ENCODE results near the gene TCF20.

Gene TCF20

DNA sequence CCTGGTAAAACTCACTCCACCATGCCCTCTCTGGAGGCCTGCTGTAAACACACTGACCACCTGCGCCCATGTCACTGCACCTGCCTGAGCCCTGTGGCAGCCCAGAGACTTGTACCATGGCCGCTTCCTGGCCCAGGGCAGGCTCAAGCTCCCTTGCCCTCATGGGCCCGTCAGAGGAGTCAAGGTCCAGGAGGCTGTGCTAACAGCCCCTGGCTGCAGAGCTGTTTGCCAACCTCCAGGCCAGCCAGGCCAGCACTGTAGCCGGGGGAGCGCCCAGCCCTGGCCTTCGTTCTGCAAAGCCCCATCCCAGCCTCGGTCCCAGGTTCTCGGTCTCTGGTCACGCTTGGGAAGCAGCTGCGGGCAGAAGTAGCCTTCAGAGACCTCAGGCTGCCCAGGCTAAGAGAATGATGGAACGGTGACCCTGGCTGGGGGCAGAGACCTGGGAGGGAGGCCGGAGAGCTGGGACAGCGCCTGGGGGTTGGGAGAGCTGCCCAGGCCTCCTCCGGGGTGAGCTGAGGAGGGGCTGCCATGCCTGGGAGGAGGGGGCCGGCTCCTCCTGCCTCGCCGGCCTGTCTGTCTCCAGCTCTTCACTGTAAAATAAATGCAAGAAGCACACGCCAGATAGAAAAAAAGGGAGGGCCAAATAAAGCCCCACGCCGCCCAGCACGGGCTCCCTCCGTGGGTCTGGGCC is 11.9 kb upstream of the TCF20 start:
- TF ChIP-seq, protein P1, sequence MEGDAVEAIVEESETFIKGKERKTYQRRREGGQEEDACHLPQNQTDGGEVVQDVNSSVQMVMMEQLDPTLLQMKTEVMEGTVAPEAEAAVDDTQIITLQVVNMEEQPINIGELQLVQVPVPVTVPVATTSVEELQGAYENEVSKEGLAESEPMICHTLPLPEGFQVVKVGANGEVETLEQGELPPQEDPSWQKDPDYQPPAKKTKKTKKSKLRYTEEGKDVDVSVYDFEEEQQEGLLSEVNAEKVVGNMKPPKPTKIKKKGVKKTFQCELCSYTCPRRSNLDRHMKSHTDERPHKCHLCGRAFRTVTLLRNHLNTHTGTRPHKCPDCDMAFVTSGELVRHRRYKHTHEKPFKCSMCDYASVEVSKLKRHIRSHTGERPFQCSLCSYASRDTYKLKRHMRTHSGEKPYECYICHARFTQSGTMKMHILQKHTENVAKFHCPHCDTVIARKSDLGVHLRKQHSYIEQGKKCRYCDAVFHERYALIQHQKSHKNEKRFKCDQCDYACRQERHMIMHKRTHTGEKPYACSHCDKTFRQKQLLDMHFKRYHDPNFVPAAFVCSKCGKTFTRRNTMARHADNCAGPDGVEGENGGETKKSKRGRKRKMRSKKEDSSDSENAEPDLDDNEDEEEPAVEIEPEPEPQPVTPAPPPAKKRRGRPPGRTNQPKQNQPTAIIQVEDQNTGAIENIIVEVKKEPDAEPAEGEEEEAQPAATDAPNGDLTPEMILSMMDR (IDR thresholded peaks at IDR 0.05) = no peak
- Mint-ChIP-seq H3K27me3 (ENCODE audit: low read depth, poor library complexity) (peaks cover 61% of the 10 kb centered on the region), H3K9me3 (no peaks in the 10 kb centered on the region), H3K4me1 (peaks cover 27% of the 10 kb centered on the region), H3K36me3 (ENCODE audit: low read depth) (no peaks in the 10 kb centered on the region), H3K4me3 (peak overlapping the region; percentile 76), H3K27ac (no peak overlapping the region)
- peak; percentile 47 for DNase-seq

DNA sequence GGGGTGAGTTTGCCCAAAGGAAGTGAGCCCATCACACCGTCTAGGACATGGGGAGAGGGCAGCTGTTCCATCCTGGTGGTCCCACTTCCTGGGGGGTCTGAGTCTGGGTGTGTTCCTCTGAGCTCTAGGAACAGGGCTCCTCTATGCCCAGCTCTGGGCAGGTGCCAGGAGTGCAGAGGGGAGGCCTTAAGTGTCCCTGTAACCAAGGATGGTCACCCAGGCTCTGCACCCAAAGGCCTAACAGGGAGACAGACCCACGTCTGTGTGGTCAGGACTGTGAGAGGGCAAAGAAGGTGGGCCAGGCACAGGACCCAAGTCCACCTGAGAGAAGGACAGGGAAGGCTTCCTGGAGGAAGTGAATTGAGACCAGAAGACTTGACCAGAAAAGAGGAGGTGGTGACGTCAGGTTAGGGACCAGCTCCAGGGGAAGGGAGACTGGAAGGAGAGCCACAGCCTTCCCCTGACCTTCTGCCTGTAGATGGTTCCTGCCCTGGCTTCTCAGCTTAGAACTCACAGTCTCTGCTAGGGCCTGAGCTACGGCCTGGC is 11.3 kb upstream of the TCF20 start:
- Mint-ChIP-seq H3K9me3 (no peaks in the 10 kb centered on the region), H3K27me3 (ENCODE audit: low read depth, poor library complexity) (peaks cover 58% of the 10 kb centered on the region), H3K27ac (no peak overlapping the region), H3K4me1 (peaks cover 27% of the 10 kb centered on the region), H3K36me3 (ENCODE audit: low read depth) (no peaks in the 10 kb centered on the region), H3K4me3 (peak overlapping the region; percentile 54)
- DNase-seq = no peak
- TF ChIP-seq, protein P1 (IDR thresholded peaks at IDR 0.05) = no peak

- H3K27me3 Mint-ChIP-seq (ENCODE audit: low read depth, poor library complexity) = peaks cover 58% of the 10 kb centered on the region
- TF ChIP-seq, protein P1 (IDR thresholded peaks at IDR 0.05) = no peak
- no peaks in the 10 kb centered on the region for H3K36me3 Mint-ChIP-seq (ENCODE audit: low read depth)
- H3K4me1 Mint-ChIP-seq = peaks cover 27% of the 10 kb centered on the region
- no peak overlapping the region for H3K27ac Mint-ChIP-seq
- DNase-seq = no peak
- H3K9me3 Mint-ChIP-seq = no peaks in the 10 kb centered on the region
- no peak overlapping the region for H3K4me3 Mint-ChIP-seq
Observed at GRCh38 chr22:42281284-42281683, 10.8 kb upstream of the TCF20 start.

- Mint-ChIP-seq H3K27ac (no peak overlapping the region), H3K36me3 (ENCODE audit: low read depth) (no peaks in the 10 kb centered on the region), H3K4me1 (peaks cover 32% of the 10 kb centered on the region), H3K4me3 (no peak overlapping the region), H3K27me3 (ENCODE audit: low read depth, poor library complexity) (peaks cover 58% of the 10 kb centered on the region), H3K9me3 (no peaks in the 10 kb centered on the region)
- DNase-seq = no peak
- TF ChIP-seq, protein P1 (IDR thresholded peaks at IDR 0.05) = no peak
Observed at GRCh38 chr22:42280836-42281235, 10.4 kb upstream of the TCF20 start.

DNA sequence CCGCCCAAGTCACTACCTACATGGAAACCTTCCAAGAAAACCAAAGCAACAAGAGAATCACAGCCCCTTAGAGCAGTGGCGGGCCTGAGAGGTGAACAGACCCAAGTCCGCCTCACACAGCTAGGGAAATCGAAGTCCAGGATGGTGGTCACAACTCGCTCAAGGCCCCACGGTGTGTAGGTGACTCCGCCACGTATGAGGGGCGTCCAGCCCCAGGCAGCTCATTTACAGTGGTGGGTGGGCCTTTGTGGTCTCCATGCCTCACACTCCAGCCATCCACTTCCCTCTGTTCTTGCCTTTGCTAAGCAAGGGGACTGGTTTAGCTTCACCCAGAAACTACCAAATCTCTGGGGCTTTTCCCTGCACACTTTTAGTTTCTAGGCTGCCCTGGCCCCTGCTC is 9.7 kb upstream of the TCF20 start:
- Mint-ChIP-seq H3K27ac (no peak overlapping the region), H3K36me3 (ENCODE audit: low read depth) (no peaks in the 10 kb centered on the region), H3K27me3 (ENCODE audit: low read depth, poor library complexity) (peaks cover 59% of the 10 kb centered on the region), H3K4me3 (no peak overlapping the region), H3K4me1 (peaks cover 32% of the 10 kb centered on the region), H3K9me3 (no peaks in the 10 kb centered on the region)
- DNase-seq = no peak
- TF ChIP-seq, protein P1 (IDR thresholded peaks at IDR 0.05) = no peak

Data from nephron progenitor cell (in vitro differentiated cells).